GM12874 (cell line): ENCODE results near the gene OXGR1.

ENCODE experiments used
- TF ChIP-seq, protein P1 (sequence below): IDR thresholded peaks from 2 replicates; pipeline ENCODE4 v1.5.1; 2011; ENCODE audit warnings: low read depth, mild to moderate bottlenecking, control low read depth, low read length, moderate library complexity; ENCODE audit not compliant: insufficient read depth

The OXGR1 gene

DNA sequence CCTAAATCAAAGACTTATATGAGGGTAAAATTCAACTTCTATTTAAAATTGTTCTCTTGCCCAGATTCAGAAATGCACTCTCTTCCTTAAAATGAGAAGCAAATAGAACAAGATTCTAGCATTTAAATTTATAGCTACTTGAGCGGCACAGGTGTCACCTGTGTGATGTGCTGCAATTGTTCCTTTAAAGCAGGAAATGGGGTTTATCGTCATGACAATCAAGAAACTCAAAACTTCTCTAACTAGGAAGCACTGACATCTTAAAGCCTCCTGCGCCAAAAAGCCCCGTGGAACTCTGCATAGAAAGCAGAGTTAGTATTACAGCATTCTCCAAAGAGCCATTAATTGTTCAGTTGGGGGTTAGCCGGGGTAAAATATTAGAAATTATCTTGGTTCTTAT, 2.6 kb upstream of the OXGR1 start:
- TF ChIP-seq, protein P1, sequence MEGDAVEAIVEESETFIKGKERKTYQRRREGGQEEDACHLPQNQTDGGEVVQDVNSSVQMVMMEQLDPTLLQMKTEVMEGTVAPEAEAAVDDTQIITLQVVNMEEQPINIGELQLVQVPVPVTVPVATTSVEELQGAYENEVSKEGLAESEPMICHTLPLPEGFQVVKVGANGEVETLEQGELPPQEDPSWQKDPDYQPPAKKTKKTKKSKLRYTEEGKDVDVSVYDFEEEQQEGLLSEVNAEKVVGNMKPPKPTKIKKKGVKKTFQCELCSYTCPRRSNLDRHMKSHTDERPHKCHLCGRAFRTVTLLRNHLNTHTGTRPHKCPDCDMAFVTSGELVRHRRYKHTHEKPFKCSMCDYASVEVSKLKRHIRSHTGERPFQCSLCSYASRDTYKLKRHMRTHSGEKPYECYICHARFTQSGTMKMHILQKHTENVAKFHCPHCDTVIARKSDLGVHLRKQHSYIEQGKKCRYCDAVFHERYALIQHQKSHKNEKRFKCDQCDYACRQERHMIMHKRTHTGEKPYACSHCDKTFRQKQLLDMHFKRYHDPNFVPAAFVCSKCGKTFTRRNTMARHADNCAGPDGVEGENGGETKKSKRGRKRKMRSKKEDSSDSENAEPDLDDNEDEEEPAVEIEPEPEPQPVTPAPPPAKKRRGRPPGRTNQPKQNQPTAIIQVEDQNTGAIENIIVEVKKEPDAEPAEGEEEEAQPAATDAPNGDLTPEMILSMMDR: no peak

DNA sequence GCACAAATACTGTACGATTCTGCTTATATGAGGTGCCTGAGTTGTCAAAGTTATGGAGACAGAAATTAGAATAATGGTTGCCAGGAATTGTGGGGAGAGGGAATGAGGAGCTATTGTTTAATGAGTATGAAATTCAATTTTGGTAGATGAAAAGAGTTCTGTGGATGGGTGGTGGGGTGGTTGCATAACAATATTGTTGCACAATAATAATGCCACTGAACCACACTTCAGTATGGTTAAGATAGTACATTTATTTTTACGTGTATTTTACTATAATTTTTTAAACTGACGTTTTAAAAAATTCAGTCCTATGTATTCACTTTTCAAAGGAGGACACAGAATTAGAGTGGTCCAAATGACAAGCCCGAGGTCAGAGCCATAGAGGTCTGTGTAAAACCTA, 1.8 kb upstream of the OXGR1 start:
- TF ChIP-seq, protein P1: no peak

DNA sequence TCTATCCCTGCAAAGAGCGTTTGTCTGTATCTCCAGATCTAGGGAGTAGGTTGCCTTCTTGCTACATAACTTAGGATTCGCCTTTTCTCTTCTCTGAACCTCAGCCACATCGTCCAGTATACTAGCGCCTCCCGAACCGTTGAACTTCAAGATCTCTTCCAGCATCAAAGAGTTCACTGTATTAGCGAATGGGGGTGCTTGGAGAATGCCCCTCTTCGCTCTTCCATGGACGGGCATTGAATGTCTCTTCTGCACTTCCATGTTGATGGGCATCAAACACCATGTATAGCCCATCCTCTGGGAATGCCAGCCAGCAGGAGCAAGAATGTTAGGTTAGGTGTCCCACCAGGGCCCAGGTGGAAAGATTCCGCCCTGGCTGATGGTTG, 575 bp upstream of the OXGR1 start:
- TF ChIP-seq, protein P1: no peak

DNA sequence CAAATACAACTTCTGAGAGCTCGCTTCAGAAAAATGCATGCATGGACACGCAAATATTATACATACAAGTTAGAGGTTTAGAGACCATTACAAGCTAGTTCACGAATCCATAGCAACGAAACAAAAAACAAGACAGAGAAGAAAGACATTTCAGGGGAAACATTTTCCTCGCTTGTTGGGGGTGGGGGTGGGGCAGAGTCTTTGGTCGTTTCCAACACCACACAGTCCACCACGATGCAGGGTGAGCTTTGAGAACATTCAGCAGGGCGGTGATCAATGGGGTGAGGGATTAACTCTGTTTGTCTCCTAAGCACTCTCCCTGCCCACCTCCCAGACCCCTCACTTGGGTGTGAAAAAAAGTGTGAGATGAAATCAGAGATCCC, 651 bp downstream of the OXGR1 start:
- TF ChIP-seq, protein P1: no peak

DNA sequence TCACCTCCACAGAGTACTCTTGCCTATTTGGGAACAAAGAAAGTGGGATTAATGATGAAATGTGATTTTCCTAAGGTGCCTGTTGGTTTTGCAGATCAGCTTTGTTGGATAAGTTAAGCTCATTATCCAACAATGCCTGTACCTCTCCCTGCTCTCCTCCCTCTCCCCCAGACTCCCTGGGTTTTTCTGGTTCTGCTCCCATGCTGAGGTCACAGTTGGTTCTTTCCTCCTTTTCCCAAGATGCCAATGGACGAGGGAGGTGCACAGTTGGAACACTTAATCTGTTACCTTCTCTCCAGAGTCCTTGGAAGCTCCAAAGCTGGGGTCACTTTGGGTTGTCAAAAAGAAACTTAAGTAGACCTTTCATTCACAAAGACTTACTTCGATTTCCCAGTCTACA, 1.6 kb downstream of the OXGR1 start:
- TF ChIP-seq, protein P1: no peak

DNA sequence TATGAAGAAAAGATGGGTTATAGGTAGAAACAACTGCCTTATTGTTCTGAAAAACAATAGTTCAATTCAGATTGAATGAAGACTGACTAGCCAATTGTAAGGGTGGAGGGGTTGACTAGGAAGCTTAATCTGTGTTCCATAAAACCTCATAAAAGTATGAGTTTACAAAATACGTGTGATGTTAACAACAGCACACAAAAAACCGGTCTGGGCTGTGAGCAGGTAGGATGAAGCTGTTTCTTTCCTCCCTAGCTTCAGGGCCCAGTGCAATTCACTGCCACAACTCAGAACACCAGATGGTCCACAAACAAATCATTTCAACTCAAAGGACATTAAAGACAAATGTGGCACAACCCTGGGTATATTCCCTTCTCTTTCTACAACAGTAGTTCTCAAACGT, 3.2 kb downstream of the OXGR1 start:
- TF ChIP-seq, protein P1: no peak

DNA sequence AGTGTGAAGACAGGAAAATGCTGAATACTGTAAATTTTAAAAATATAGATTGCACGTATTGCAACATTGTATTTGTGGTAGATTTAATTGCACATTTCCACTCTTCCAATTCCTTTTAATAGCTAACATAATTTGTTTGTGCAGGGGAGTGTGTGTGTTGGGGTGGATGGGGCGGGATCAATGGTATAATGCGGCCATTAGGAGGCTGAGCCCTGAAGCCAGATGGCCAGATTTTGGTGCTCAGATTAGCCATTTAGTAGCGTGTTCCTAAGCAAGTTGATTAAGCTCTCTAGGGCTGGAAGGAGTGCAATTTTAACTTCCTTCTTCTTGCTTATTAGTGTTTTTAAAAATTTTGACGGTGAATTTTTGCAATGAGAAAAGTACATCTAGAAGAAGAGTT, 5.8 kb downstream of the OXGR1 start:
- TF ChIP-seq, protein P1: no peak

DNA sequence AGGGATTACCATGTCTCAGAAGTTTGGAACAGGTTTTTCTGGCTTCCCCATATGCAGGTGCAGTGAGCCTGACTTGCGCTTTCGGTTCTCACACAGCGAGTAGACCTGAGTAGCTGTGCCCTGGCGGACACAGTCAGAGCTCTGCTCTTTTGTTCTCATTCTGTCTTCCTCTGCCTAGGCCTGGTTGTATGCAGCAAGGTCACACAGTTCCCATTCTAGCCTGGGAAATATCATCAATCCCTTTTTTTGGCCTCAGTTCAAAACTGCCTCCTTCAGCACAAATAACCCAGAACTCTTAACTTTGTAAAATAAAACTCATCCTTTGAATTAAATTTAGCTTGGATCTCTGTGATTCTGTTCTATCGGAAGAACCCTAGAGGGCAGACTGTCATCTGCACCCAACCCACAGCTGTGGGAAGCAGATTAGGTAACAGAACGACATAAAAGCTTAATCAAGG, 10.2 kb downstream of the OXGR1 start:
- TF ChIP-seq, protein P1: no peak
